ENCODE results near the gene MAST3. TPM values are rescaled to one million over a fixed set of nuclear protein-coding genes. Genes with fewer than 3 reads are reported as not detected.

MAST3 gene
- total and polyA plus RNA-seq, 2 of the 8 experiments (the other 6 are each of a cell fraction or from before 2014, with no cell fraction given): 3.4 to 9.0 TPM

- TF ChIP-seq, protein P1, sequence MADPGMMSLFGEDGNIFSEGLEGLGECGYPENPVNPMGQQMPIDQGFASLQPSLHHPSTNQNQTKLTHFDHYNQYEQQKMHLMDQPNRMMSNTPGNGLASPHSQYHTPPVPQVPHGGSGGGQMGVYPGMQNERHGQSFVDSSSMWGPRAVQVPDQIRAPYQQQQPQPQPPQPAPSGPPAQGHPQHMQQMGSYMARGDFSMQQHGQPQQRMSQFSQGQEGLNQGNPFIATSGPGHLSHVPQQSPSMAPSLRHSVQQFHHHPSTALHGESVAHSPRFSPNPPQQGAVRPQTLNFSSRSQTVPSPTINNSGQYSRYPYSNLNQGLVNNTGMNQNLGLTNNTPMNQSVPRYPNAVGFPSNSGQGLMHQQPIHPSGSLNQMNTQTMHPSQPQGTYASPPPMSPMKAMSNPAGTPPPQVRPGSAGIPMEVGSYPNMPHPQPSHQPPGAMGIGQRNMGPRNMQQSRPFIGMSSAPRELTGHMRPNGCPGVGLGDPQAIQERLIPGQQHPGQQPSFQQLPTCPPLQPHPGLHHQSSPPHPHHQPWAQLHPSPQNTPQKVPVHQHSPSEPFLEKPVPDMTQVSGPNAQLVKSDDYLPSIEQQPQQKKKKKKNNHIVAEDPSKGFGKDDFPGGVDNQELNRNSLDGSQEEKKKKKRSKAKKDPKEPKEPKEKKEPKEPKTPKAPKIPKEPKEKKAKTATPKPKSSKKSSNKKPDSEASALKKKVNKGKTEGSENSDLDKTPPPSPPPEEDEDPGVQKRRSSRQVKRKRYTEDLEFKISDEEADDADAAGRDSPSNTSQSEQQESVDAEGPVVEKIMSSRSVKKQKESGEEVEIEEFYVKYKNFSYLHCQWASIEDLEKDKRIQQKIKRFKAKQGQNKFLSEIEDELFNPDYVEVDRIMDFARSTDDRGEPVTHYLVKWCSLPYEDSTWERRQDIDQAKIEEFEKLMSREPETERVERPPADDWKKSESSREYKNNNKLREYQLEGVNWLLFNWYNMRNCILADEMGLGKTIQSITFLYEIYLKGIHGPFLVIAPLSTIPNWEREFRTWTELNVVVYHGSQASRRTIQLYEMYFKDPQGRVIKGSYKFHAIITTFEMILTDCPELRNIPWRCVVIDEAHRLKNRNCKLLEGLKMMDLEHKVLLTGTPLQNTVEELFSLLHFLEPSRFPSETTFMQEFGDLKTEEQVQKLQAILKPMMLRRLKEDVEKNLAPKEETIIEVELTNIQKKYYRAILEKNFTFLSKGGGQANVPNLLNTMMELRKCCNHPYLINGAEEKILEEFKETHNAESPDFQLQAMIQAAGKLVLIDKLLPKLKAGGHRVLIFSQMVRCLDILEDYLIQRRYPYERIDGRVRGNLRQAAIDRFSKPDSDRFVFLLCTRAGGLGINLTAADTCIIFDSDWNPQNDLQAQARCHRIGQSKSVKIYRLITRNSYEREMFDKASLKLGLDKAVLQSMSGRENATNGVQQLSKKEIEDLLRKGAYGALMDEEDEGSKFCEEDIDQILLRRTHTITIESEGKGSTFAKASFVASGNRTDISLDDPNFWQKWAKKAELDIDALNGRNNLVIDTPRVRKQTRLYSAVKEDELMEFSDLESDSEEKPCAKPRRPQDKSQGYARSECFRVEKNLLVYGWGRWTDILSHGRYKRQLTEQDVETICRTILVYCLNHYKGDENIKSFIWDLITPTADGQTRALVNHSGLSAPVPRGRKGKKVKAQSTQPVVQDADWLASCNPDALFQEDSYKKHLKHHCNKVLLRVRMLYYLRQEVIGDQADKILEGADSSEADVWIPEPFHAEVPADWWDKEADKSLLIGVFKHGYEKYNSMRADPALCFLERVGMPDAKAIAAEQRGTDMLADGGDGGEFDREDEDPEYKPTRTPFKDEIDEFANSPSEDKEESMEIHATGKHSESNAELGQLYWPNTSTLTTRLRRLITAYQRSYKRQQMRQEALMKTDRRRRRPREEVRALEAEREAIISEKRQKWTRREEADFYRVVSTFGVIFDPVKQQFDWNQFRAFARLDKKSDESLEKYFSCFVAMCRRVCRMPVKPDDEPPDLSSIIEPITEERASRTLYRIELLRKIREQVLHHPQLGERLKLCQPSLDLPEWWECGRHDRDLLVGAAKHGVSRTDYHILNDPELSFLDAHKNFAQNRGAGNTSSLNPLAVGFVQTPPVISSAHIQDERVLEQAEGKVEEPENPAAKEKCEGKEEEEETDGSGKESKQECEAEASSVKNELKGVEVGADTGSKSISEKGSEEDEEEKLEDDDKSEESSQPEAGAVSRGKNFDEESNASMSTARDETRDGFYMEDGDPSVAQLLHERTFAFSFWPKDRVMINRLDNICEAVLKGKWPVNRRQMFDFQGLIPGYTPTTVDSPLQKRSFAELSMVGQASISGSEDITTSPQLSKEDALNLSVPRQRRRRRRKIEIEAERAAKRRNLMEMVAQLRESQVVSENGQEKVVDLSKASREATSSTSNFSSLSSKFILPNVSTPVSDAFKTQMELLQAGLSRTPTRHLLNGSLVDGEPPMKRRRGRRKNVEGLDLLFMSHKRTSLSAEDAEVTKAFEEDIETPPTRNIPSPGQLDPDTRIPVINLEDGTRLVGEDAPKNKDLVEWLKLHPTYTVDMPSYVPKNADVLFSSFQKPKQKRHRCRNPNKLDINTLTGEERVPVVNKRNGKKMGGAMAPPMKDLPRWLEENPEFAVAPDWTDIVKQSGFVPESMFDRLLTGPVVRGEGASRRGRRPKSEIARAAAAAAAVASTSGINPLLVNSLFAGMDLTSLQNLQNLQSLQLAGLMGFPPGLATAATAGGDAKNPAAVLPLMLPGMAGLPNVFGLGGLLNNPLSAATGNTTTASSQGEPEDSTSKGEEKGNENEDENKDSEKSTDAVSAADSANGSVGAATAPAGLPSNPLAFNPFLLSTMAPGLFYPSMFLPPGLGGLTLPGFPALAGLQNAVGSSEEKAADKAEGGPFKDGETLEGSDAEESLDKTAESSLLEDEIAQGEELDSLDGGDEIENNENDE (IDR thresholded peaks at IDR 0.05; ENCODE audit: insufficient replicate concordance, low read length): no peak
- TF ChIP-seq SIX5 (IDR thresholded peaks at IDR 0.05; ENCODE audit: low read depth, low read length) (no peak), NANOG (IDR thresholded peaks at IDR 0.05; ENCODE audit: insufficient read depth, low read depth, low read length, poor library complexity, severe bottlenecking) (no peak), ZNF274 (IDR thresholded peaks at IDR 0.05; ENCODE audit: borderline replicate concordance, extremely low read depth, low read length) (no peak), CEBPB (IDR thresholded peaks at IDR 0.05; ENCODE audit: low read depth, low read length) (no peak), HDAC2 (IDR thresholded peaks at IDR 0.05; ENCODE audit: borderline replicate concordance in 1 of 2, low read depth in 2 of 2, low read length in 2 of 2) (no peak; a peak in 1 of 4 replicates), TEAD4 (IDR thresholded peaks at IDR 0.05; ENCODE audit: low read depth, low read length) (no peak), E2F6 (IDR thresholded peaks at IDR 0.05) (peak; percentile 81), RXRA (IDR thresholded peaks at IDR 0.05; ENCODE audit: insufficient read depth, low read depth, low read length) (no peak), YY1 (IDR thresholded peaks at IDR 0.05; ENCODE audit: low read depth, low read length) (no peak)
Observed at GRCh38 chr19:18173572-18174288, 76.2 kb downstream of the MAST3 start, which contains the start of gene IFI30 (continued).

Data from H1 (cell line).